HG03045 (cell line): ENCODE results near the gene HCRTR1.

ENCODE experiments used
- ATAC-seq: cut with Tn5 transposase; IDR thresholded peaks from one replicate; pipeline ENCODE4 v1.9.1; 2021; ENCODE audit warnings: mild to moderate bottlenecking, moderate library complexity; ENCODE audit not compliant: unreplicated experiment

HCRTR1 gene

GRCh38 chr1:31617218-31617915 is at the start of gene HCRTR1:
Gene HCRTR1 (plus strand): TSS chr1:31617689. CDS start chr1:31619193, 1,504 bp downstream.
- no peak for ATAC-seq

DNA sequence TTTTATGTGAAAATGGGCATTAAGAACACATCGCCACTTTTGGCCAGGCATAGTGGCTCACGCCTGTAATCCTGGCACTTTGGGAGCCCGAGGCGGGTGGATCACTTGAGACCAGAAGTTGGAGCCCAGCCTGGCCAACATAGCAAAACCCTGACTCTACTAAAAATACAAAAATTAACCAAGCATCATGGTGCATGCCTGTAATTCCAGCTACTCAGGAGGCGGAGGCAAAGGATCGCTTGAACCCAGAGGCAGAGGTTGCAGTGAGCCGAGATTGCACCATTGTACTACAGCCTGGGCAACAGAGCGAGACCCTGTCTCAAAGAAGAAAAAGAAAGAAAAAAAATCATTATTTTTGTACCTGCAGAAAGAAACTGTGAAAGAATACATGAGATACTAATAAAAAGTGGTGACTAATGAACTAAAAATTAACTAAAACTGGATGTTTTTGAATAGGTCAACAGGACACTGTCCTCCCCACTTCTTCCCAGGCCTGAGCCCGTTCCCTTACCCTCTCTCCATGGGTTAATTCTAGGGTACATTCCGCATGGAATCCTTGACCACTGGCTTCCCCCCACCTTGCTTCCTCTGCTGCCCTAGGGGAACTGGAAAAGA is 49.4 kb upstream of the HCRTR1 start:
- ATAC-seq: no peak

DNA sequence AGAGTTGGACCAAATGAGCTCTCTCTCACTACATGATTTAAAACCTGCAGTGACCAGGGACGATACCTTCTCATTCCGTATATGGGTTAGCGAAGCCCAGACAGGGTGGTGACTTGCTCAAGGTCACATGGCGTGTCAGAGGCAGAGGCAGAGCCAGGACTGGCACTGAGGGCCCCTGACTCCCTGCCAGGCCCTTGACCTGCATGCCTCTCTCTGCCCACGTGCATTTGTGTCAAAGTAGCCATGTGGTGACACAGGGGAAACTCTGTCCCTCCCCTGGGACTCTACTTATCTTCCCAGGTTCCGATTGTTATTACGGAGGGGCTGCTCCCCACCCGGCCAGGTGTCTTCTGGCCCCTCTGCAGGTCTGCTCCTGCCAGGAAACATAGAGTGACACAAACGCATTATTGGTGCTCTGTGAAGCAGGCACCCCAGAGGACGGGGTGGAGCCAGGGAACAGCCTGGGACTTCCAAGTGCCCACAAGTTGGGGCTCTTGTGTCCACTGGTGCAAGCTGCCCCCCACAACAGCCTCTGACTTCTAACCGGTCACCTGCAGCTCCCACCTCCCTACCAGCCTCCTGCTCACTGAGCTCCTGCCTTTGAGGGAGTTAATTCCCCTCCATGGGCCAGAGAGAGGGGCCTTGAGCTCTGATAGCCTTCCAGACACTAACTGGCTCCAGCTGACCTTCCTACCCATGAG is 48.4 kb upstream of the HCRTR1 start:
- ATAC-seq: no peak

GRCh38 chr1:31569596-31570173 is 47.8 kb upstream of the HCRTR1 start:
- ATAC-seq: no peak

- ATAC-seq: no peak
Measured at GRCh38 chr1:31570228-31570627, 47.3 kb upstream of the HCRTR1 start.

- ATAC-seq: no peak
Measured at GRCh38 chr1:31570906-31571305, 46.6 kb upstream of the HCRTR1 start.

DNA sequence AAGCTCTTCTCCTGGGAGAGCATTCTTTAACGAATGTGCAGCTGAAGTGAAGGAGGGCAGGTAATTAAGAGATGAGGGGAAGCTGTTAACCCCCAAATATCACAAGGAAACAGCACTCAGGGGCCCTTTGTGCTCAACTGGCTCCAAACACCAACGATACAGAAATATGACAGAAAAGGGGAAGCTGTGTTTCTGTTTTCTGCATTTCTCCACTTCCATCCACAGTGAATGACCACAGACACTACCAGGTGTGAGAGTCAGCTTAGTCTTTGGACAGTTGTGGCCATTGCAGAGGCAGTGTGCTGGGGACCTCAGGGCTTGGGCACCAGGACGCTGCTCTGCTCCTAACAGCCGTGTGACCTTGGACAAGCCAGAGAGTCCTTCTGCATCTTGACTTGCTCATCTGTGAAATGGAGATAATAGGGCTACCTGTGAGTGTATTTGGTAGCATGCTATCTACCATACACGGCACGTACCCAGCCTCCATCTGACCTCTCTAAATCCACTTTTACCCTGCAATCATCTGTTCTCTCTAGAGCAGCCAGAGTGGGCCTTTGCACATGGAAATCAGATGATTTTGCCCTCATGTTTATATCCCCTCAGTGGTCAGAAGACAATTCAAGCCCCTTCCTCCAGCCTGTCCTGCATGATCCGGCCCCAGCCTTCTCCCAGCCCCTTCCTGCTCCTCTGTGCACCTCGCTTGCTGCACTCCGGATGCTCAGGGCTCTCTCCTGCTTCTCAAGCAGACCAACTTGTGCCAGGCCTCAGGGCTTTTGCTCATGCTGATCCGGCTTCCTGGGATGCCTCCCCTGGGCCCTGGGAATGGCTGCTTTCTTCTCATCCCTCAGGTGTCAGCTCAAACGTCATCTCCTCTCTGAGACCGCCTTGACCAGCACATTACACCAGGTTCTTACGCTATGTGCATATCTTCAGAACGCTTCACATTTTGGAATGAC is 45.9 kb upstream of the HCRTR1 start:
- no peak for ATAC-seq

DNA sequence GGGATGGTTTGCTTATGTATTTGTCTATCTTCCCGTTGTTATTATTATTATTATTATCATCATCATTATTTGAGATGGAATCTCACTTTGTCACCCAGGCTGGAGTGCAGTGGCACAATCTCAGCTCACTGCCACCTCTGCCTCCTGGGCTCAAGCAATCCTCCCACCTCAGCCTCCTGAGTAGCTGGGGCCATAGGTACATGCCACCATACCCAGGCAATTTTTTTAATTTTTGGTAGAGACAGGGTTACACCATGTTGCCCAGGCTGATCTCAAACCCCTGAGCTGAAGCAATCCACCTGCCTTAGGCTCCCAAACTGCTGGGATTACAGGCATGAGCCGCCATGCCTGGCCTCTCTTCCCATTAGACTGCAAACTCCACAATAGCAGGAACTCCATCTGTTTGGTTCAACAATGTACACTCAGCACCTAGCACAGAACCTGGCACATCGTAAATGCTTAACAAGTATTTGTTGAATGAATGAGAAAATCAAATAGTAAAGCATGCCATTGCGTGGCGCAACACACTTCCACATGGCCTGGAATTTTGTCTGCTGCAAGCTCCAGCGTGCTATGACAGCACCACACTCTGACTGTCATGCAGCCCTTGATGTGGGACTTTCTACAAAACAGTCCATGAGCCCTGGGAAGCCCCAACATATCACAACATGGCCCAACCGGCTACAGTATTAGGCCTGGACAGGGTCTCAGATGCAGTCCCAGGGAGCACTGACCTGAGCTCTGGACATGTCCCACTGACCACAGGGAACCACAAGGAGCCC is 45.0 kb upstream of the HCRTR1 start:
- no peak for ATAC-seq

GRCh38 chr1:31573261-31573660 is 44.2 kb upstream of the HCRTR1 start:
- no peak for ATAC-seq

- no peak for ATAC-seq
Measured at GRCh38 chr1:31574749-31575368, 42.6 kb upstream of the HCRTR1 start.

DNA sequence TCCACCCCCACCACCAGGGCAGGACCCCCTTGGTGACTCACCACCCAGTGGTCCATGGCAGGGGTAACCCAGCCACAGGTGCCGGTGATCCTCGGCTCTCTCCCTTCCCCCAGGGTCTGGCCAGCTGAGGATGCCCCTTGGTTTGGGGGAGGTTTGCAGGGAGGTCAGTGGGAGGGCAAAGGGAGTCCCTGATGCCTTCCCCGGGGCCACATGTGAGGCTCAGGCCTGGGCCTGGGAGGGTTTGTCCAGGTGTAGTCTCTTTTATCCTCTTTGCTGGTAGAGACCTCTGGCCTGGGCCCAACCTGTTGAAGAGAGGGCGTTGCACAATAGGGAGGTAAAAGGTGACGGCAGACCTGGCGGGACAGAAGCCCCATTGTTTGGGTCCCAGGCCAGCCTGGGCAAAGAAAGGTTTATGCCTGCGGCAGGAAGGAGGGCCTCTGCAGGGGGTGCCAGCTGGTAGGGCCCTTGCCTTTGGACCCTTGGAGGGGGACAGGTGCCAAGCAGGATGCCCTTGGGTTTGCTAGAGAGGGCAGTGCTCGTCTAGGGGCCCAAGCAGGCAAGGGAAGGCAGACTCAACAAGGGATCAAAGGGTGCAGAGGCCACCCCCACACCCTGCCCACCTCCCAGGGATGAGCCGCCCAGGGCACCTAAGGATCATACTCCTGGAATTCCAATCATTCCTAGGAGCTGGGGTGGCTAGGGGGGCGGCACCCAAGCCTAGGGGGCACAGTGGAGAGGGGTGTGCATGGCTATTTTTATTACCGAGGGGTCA is 41.9 kb upstream of the HCRTR1 start:
- ATAC-seq: no peak

GRCh38 chr1:31576201-31576669 is 41.3 kb upstream of the HCRTR1 start, which contains the start of gene TINAGL1:
Gene TINAGL1 (plus strand): TSS chr1:31576515. CDS start chr1:31577149, 634 bp downstream.
- no peak for ATAC-seq

DNA sequence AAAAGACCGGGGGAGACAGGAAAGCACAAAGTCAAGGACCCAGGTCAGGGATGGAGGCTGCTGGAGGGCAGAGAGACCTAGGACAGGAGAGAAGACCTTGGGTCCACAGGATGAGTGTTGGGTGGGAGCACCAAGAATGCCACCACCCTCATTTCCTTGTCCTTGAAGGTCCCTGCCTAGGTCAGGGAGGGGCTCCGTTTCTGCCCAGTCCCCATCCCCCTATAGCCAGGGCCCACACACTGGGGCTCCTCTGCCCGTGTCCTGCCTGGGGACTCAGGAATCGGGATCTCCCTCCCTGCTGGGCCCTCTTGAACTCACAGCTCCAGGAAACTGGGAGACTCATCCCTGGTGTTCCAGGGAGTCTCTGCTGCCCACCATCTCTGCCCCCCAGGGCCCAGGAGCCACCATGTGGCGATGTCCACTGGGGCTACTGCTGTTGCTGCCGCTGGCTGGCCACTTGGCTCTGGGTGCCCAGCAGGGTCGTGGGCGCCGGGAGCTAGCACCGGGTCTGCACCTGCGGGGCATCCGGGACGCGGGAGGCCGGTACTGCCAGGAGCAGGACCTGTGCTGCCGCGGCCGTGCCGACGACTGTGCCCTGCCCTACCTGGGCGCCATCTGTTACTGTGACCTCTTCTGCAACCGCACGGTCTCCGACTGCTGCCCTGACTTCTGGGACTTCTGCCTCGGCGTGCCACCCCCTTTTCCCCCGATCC is 40.6 kb upstream of the HCRTR1 start:
- no peak for ATAC-seq

DNA sequence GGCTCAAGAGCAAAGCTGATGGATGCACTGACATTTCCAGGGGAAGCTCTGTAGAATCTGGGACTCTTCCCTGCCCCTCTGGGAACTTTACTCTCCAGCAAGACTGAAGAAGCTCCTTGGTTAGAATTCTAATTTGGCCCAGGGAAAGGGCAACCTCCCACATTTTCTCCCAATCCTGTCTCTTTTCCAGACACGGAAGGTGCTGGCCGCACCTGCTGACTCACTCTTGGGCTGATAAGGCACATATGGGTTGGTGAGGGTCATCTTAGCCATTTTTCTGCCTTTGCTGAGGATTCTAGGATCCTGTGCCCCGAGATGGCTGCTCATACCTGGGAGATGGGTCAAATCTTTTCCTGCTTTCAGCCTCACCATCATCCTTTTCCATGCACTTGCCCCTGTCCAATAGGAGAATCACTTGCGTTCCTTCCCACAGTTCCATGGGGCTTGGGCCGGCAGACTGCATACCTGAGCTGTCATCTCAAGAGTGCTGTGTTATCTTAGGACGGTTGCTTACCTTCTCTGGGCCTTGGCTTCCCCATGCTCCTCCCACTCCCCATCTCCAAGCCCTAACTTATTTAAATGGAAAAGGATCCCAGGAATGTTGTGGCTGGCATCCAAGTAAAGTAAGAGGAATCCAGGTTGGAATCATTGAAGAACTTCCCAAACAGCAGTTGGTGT is 39.8 kb upstream of the HCRTR1 start:
- ATAC-seq: no peak

- ATAC-seq: no peak
Measured at GRCh38 chr1:31579374-31579773, 38.1 kb upstream of the HCRTR1 start.

GRCh38 chr1:31580513-31580870 is 37.0 kb upstream of the HCRTR1 start:
- no peak for ATAC-seq

DNA sequence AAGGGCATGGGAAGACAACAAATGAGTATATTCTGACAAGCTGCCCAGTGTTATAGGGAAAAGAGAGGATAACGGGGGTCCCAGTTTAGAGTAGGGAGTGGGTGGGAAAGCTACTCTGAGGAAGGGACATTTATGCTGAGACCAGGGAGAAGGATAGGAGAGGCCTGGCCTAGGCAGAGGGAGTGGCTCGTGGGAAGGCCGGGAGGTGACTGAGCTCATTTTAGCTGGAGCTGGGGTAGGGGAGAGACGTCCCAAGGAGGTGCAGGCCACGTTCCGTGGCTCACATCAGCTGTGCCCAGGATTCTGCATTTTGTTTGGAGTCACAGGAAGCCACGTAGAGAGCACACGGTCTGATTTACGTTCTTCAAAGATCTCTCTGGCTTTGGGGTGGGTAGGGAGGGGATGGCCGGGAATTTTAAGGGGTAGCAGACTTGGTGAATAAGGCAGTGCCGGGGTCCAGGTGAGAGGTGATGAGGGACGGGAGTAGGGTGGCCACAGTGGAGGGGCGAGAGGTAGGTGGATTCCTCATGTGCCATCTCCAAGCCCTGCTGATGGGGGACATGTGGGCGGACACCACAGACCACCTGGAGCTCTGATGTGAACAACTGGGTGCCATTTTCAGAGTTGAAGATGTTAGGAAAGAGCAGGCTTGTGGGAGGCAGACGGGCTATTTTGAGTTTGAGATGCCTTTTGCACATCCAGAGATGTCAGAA is 36.4 kb upstream of the HCRTR1 start:
- no peak for ATAC-seq
